ENCODE results near the gene ABCC6.
"Not testable (repeated sequence)": the region's sequence is repeated elsewhere in the genome, so short reads cannot be mapped to it uniquely, and the experiment has no call there.

ABCC6 gene

DNA sequence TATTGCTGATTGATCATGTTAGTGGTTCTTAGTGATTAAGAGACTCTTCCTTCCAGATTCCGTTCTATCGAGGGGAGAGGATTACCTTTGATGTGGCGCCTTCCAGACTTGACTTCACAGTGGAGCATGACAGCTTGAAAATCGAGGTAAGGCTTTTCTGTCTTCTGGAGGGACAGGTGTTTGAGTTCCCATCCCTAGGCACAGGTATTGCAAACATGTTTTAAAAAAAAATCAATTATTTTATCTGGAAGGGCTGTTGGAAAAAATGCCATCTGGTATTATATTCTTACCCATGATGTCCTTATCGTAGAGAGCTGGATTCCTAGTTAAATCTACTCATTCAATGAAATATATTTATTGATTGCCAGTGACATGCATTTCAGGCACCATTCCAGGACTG is 29.1 kb upstream of the ABCC6 start:
- H3K4me3 ChIP-seq (ENCODE audit: low read length); H3K36me3 ChIP-seq (ENCODE audit: control insufficient read depth, insufficient read depth, low read length, severe bottlenecking); H3K4me1 ChIP-seq (ENCODE audit: control insufficient read depth, insufficient read depth, low read length); H3K9me3 ChIP-seq (ENCODE audit: control insufficient read depth, low read length); DNase-seq (ENCODE audit: low read depth); H3K9ac ChIP-seq (ENCODE audit: low read length); H3K27me3 ChIP-seq (replicated peaks; ENCODE audit: control insufficient read depth, insufficient read depth, low read length): not testable (repeated sequence)

- H3K36me3 ChIP-seq (ENCODE audit: control insufficient read depth, insufficient read depth, low read length, severe bottlenecking); H3K9ac ChIP-seq (ENCODE audit: low read length); DNase-seq (ENCODE audit: low read depth); H3K4me1 ChIP-seq (ENCODE audit: control insufficient read depth, insufficient read depth, low read length); H3K9me3 ChIP-seq (ENCODE audit: control insufficient read depth, low read length); H3K4me3 ChIP-seq (ENCODE audit: low read length); H3K27me3 ChIP-seq (replicated peaks; ENCODE audit: control insufficient read depth, insufficient read depth, low read length): not testable (repeated sequence)
Measured at GRCh38 chr16:16249621-16250330, 26.5 kb upstream of the ABCC6 start.

- not testable (repeated sequence) for H3K9me3 ChIP-seq (ENCODE audit: control insufficient read depth, low read length); H3K4me3 ChIP-seq (ENCODE audit: low read length); DNase-seq (ENCODE audit: low read depth); H3K4me1 ChIP-seq (ENCODE audit: control insufficient read depth, insufficient read depth, low read length); H3K27me3 ChIP-seq (replicated peaks; ENCODE audit: control insufficient read depth, insufficient read depth, low read length); H3K36me3 ChIP-seq (ENCODE audit: control insufficient read depth, insufficient read depth, low read length, severe bottlenecking); H3K9ac ChIP-seq (ENCODE audit: low read length)
Measured at GRCh38 chr16:16247439-16247838, 24.1 kb upstream of the ABCC6 start.

- not testable (repeated sequence) for H3K9me3 ChIP-seq (ENCODE audit: control insufficient read depth, low read length); DNase-seq (ENCODE audit: low read depth)
Measured at GRCh38 chr16:16246578-16247262, 23.4 kb upstream of the ABCC6 start.

DNA sequence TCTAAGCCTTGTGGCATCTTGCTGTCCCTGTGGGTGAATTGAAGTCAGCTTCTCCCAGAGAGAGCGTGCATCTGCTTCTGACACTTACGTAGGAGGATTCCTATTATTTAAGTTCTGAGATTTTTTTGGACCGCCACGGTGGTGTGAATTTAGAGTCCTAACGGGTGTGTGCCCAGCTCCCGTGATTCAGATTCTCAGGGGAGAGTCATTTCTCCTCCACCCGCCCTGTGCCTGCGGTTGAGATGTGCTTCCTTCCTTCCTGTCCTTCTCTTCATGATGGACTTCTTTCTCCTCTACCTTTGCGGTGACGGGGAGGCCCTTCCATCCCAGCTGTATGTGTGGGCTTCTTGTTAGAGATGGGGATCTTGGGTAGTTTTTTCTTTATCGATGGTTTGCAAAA is 20.6 kb upstream of the ABCC6 start:
- H3K9me3 ChIP-seq (ENCODE audit: control insufficient read depth, low read length); H3K9ac ChIP-seq (ENCODE audit: low read length): not testable (repeated sequence)

More at GRCh38 chr16:16246578-16247262, 23.4 kb upstream of the ABCC6 start:
- H3K4me1 ChIP-seq (ENCODE audit: control insufficient read depth, insufficient read depth, low read length); H3K4me3 ChIP-seq (ENCODE audit: low read length); H3K9ac ChIP-seq (ENCODE audit: low read length); H3K36me3 ChIP-seq (ENCODE audit: control insufficient read depth, insufficient read depth, low read length, severe bottlenecking); H3K27me3 ChIP-seq (replicated peaks; ENCODE audit: control insufficient read depth, insufficient read depth, low read length): not testable (repeated sequence)

DNA sequence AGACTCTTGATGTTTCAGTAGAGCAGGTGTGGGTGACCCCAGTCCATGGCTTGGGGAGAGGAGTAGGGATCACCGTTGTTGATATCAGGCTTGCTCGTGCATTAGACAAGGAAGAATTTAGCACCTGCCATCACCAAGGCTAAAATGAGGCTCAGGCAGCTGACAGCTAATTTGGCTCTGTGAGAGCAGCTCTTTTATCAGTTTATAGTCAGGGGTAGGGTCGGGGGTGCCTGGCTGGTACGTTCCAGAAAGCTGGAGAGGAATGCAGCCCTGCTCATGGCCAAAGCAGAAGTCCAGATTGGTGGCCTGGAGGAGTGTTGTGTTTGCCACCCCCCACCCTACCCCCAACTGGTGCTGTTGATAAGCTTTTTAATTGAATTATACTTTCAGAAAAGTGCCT is 17.4 kb upstream of the ABCC6 start:
- not testable (repeated sequence) for DNase-seq (ENCODE audit: low read depth); H3K9ac ChIP-seq (ENCODE audit: low read length); H3K9me3 ChIP-seq (ENCODE audit: control insufficient read depth, low read length); H3K4me3 ChIP-seq (ENCODE audit: low read length); H3K36me3 ChIP-seq (ENCODE audit: control insufficient read depth, insufficient read depth, low read length, severe bottlenecking); H3K4me1 ChIP-seq (ENCODE audit: control insufficient read depth, insufficient read depth, low read length); H3K27me3 ChIP-seq (replicated peaks; ENCODE audit: control insufficient read depth, insufficient read depth, low read length)

More for the DNA sequence above, 20.6 kb upstream of the ABCC6 start:
- H3K27me3 ChIP-seq (replicated peaks; ENCODE audit: control insufficient read depth, insufficient read depth, low read length); H3K4me3 ChIP-seq (ENCODE audit: low read length); H3K36me3 ChIP-seq (ENCODE audit: control insufficient read depth, insufficient read depth, low read length, severe bottlenecking); H3K4me1 ChIP-seq (ENCODE audit: control insufficient read depth, insufficient read depth, low read length); DNase-seq (ENCODE audit: low read depth): not testable (repeated sequence)

GRCh38 chr16:16237738-16238137 is 14.4 kb upstream of the ABCC6 start:
- not testable (repeated sequence) for H3K36me3 ChIP-seq (ENCODE audit: control insufficient read depth, insufficient read depth, low read length, severe bottlenecking); H3K4me1 ChIP-seq (ENCODE audit: control insufficient read depth, insufficient read depth, low read length); H3K4me3 ChIP-seq (ENCODE audit: low read length); H3K9me3 ChIP-seq (ENCODE audit: control insufficient read depth, low read length); H3K27me3 ChIP-seq (replicated peaks; ENCODE audit: control insufficient read depth, insufficient read depth, low read length); DNase-seq (ENCODE audit: low read depth); H3K9ac ChIP-seq (ENCODE audit: low read length)

- DNase-seq (ENCODE audit: low read depth); H3K9ac ChIP-seq (ENCODE audit: low read length); H3K36me3 ChIP-seq (ENCODE audit: control insufficient read depth, insufficient read depth, low read length, severe bottlenecking); H3K27me3 ChIP-seq (replicated peaks; ENCODE audit: control insufficient read depth, insufficient read depth, low read length); H3K4me1 ChIP-seq (ENCODE audit: control insufficient read depth, insufficient read depth, low read length); H3K9me3 ChIP-seq (ENCODE audit: control insufficient read depth, low read length); H3K4me3 ChIP-seq (ENCODE audit: low read length): not testable (repeated sequence)
Measured at GRCh38 chr16:16237071-16237470, 13.8 kb upstream of the ABCC6 start.

DNA sequence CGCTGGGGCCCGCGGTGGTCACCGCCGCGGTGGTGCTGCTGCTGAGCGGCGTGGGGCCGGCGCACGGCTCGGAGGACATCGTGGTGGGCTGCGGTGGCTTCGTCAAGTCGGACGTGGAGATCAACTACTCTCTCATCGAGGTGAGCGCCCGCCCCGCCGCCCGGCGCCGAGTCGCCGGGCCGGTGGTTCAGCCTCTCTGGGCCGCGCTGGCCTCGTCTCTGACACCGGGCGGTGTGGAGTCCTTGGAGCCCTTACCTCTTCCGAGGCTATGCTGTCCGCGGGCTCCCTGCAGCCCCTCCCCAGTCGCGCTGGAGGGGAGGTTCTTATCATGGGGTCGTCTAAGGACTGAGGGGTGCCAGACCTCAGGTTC is 9.4 kb upstream of the ABCC6 start:
- H3K27me3 ChIP-seq (replicated peaks; ENCODE audit: control insufficient read depth, insufficient read depth, low read length); H3K36me3 ChIP-seq (ENCODE audit: control insufficient read depth, insufficient read depth, low read length, severe bottlenecking); H3K4me1 ChIP-seq (ENCODE audit: control insufficient read depth, insufficient read depth, low read length); H3K9ac ChIP-seq (ENCODE audit: low read length); DNase-seq (ENCODE audit: low read depth); H3K4me3 ChIP-seq (ENCODE audit: low read length); H3K9me3 ChIP-seq (ENCODE audit: control insufficient read depth, low read length): not testable (repeated sequence)

- not testable (repeated sequence) for H3K4me3 ChIP-seq (ENCODE audit: low read length)
Measured at GRCh38 chr16:16223662-16224241, 458 bp upstream of the ABCC6 start.

GRCh38 chr16:16221382-16221781 is 1.9 kb downstream of the ABCC6 start:
- H3K36me3 ChIP-seq (ENCODE audit: control insufficient read depth, insufficient read depth, low read length, severe bottlenecking); H3K4me1 ChIP-seq (ENCODE audit: control insufficient read depth, insufficient read depth, low read length); H3K9me3 ChIP-seq (ENCODE audit: control insufficient read depth, low read length); H3K4me3 ChIP-seq (ENCODE audit: low read length); H3K9ac ChIP-seq (ENCODE audit: low read length); DNase-seq (ENCODE audit: low read depth); H3K27me3 ChIP-seq (replicated peaks; ENCODE audit: control insufficient read depth, insufficient read depth, low read length): not testable (repeated sequence)

More at GRCh38 chr16:16223662-16224241, 458 bp upstream of the ABCC6 start:
- not testable (repeated sequence) for H3K36me3 ChIP-seq (ENCODE audit: control insufficient read depth, insufficient read depth, low read length, severe bottlenecking); H3K9ac ChIP-seq (ENCODE audit: low read length); H3K4me1 ChIP-seq (ENCODE audit: control insufficient read depth, insufficient read depth, low read length); DNase-seq (ENCODE audit: low read depth); H3K9me3 ChIP-seq (ENCODE audit: control insufficient read depth, low read length); H3K27me3 ChIP-seq (replicated peaks; ENCODE audit: control insufficient read depth, insufficient read depth, low read length)
